GM18498 (cell line): ENCODE results near the gene CFDP1.

ENCODE experiments used
- ATAC-seq: cut with Tn5 transposase; IDR thresholded peaks from one replicate; pipeline ENCODE4 v1.9.1; 2021; ENCODE audit warnings: mild to moderate bottlenecking, moderate library complexity; ENCODE audit not compliant: unreplicated experiment

The CFDP1 gene

GRCh38 chr16:75256059-75256571, 177.2 kb downstream of the CFDP1 start:
- no peak for ATAC-seq

DNA sequence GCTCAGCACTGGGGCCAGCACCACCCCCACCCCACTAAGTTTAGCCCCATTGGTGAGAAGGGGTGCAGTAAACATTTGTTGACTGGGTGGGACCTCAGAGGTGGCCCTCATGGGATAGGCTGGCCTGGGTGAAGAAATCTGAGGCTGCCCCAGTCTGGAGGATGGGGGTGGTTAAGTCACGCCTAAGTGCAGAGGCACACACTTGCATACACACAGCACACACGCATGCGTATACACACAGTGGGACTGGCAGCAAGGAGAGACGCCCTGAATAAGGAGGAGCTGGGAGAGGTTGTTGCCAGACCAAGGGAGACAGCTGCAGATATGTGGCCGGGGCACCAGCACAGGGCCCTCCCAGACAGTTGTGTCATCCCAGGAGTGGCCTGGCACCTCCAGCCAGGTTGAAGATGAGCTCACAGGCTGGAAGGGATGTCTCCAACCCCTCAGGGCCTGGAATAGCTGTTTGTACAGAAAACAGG, 178.9 kb downstream of the CFDP1 start:
- ATAC-seq, result no peak

DNA sequence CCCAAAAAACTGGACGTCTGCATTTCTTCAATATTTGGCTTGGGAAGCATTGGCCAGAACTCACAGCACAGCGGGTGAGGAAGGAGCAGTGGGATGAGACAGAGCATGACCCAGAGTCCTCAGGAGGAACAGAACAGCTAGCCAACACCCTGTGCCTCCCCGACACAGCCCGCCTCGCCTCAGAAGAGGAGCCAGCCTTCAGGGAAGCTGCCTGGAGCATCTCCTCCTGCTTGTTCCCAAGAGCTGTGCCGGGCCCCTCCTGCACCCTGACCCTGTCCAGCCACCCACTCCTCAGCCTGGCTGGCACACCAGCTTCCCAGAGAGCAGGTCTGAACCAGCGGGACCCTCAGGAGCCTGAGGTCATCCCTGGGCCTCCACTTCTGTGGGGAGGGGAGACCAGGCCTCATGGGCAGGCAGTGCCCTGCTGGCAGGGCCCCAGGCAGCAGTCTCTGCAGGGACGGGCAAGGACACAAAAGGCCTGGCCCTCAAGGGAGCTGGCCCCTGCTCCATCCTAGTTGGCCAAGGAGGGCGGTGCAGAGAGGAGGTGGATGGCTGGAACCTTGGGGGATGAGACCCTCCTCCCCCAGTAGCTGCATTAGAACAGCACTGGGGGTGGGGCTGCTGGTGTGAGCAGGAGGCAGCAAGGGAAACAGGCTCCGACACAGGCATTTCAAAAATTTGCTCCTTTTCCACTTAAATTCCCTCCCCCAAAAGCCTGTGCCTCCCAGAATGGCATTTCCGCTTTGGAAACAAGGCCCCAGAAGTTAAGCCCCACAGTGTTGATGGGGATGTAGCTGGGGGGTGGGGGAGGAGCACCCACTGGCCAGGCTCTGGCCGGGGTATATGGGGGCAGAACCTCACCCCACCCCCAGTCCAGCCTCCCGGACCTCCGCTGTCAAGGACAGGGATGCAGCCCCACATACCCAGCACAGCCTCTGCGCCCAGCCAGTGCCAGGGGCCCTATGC, 180.1 kb downstream of the CFDP1 start:
- ATAC-seq, result no peak

DNA sequence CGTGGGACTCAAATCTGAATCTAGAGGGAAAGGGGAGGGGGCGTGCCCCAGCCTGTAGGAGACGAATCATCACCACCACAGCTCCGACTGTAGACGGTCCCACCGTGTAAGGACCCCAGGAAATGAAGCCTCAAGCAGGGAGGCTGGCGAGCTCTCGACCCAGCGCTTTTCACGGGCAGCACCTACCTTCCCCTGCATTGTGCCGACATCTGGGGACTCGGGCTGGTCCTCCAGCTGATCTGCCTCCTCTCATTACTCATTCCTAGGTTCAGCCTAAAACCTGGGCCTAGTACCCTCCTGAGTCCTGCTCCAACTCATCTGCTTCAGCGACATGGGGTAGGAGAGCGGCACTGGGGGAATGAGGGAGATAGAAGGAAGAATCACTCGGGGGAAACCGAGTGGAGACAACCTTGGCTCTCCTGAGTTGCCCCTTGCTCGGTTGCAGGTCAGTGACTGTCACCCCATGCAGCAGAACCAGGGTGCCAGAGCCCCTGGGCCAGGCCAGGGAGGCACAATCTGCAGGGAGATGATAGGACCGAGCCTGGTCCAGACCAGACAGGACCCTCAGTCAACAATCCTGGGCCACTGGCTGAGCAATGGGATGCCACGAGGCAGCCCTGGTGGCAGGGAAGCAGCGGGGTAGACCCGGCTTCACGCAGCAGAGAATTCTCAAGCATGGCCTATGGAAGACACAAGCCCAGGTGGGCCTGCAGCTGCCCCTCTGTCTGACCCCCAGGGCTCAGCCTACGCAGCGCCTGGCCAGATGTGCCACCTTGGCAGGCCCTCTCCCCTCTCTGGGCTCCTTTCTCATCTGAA, 181.0 kb downstream of the CFDP1 start:
- no peak for ATAC-seq

DNA sequence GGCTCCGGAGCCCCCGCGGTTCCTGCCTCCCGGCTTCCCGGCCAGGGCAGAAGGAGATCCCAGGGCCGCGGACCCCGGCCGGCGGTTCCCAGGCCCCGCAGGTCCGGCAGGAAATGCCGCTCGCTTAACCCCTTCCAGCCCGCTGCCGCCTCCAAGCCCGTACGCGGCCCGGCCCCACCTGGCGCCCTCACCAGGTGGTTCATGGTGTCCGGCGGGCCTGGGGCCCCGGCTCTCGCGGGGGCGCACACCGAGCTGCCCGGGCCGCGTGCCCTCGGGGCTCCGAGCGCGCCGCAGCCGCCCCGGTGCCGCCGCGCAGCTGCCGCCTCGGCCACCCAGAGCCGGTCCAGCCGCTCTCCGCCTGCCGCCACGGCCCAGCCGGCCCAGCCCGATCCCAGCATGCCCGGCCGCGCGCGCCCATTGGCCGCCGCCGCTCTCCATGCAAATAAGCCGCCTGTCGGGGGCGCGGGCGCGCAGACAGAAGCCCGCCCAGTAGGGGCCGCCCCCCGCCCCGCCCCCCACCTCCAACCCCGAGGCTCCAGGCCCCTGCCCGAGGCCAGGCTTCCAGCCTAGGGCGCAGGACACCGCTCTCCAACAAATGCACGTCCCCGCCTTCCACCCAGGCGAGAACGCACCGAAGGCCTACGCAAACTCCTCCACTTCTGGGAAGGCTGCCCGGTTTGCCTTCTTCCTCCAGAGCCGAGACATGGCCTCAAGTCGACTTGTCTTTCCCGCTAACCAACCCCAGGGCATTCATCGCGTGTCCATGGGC, 181.8 kb downstream of the CFDP1 start, which contains the start of gene BCAR1:
Gene BCAR1, minus strand, starts transcription at position 345 of the 769 bp plus-strand sequence. Its CDS starts 142 bp downstream, at position 203.
- ATAC-seq, result peak; percentile 80

GRCh38 chr16:75250809-75251279, 182.5 kb downstream of the CFDP1 start:
- ATAC-seq, result peak; percentile 43

DNA sequence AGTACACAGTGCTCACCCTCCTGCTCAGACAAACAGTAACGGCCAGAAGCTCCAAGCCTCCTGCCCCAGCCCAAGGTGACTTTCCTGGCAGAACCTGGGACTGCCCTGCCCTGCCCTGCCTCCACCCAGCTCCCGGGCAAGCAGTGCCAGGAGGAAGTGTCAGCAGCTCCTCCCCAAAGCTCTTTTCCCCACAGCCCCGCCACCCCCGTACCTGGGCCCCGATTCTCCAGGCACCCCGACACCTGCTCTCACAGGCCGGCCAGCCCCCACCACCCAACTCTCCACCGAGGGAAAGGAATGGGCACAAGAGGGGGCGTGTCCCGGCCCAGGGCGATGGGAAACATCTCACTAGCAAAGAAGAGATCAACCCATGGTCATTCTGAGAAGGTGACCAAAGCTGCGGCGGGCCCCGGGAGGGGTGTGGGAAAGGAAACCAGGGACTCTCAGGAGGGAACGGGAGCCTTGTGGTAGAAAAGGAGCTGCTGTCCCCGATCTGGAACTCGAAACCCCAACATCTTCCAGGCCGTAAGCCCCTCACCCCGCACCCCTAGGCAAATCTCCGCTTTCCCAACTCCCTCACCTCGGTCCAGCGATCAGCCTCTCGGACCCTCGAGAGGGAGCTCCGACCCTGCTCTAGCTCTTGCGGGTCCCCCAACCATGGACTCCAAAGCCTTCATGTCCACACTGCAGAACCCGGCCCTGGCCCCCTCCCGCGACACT, 183.1 kb downstream of the CFDP1 start:
- ATAC-seq, result no peak

DNA sequence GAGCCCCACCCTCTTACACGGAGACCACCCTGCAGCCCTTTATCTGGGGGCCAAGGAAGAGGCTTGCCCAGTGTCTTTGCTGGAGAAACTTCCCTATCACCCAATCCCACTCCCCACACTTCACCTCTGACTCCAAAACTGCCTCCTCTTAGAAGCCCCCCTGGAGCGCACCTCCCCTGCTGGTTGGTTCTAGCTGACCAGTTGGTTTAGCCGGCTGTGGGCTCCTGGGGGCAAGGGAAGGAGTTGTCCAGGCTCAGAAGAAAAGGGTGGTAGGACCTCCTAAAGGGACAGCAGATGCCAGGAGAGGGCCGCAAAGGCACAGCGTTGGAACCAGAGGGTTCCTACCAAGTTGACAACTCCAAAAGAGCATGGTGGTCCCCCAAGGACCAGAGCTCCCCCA, 183.9 kb downstream of the CFDP1 start:
- no peak for ATAC-seq

GRCh38 chr16:75248536-75249380, 184.5 kb downstream of the CFDP1 start:
- no peak for ATAC-seq

DNA sequence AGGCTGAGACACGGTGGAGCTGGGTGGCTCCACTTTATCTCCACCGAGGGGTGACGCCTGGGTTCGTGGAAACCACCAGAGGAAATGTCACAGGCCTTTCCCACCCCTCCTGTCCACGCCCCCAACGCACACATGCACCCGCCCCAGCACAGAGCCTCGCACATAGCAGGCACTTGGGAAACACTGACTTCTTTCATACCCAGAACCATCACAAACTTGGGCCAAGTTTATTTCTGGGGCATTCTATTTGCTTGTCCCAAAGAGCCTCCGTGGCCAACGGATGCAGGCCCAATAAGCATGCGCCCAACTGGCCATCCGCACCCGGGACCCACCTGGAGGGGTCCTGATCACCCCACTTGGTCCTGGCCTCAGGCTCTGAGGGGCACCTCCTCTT, 185.2 kb downstream of the CFDP1 start:
- ATAC-seq, result no peak

DNA sequence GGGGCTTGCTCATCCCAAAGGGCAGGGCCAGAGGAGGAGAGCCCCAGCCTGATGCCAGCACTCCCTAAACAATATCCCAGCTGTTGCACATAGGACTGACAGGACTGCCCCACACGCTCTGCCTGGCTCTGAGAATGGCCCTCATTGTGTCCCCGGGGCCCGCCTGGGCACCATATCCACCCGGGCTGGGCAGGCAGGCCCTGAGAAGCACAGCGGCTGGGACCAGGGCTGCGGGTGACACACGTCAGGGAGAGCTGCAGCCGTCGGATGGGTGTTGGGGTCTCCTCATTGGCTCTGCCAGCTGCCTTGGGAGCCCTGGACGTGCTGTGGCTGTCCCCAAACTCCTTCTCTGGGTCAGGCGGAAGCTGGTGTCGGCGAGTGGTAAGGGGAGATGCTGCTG, 186.1 kb downstream of the CFDP1 start:
- ATAC-seq, result no peak

DNA sequence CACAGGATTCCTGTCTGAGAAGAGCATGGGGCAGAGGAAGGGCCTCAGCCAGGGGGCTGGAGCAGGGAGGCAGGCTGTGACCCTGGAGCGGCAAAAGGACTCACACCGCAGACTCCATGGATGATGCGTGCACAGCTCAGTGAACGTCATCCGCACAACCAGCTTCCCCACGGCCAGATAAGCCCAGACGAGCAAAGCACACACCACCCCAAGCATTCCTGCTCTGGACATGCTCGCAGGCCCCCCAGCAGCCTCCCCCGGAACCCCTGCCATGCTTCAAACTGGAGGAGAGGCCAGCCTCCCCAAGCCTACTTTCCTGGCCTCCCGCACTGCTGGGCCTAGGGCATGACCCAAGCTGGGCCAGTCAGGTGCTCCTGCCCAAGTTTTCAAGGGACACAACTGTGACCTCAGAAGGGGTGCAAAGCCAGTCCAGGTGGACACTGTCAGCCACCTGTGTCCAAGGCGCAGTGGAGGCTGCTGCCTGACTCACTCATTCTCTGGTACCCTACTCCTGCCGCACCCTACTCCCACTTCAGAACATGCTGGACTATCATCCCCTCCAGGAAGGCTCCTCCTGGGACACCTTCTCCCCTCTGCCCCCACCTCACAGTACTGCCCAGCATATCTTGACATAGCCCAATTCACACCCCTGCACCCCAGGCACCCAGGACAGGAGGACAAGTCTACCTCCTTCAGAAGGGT, 186.6 kb downstream of the CFDP1 start:
- no peak for ATAC-seq

DNA sequence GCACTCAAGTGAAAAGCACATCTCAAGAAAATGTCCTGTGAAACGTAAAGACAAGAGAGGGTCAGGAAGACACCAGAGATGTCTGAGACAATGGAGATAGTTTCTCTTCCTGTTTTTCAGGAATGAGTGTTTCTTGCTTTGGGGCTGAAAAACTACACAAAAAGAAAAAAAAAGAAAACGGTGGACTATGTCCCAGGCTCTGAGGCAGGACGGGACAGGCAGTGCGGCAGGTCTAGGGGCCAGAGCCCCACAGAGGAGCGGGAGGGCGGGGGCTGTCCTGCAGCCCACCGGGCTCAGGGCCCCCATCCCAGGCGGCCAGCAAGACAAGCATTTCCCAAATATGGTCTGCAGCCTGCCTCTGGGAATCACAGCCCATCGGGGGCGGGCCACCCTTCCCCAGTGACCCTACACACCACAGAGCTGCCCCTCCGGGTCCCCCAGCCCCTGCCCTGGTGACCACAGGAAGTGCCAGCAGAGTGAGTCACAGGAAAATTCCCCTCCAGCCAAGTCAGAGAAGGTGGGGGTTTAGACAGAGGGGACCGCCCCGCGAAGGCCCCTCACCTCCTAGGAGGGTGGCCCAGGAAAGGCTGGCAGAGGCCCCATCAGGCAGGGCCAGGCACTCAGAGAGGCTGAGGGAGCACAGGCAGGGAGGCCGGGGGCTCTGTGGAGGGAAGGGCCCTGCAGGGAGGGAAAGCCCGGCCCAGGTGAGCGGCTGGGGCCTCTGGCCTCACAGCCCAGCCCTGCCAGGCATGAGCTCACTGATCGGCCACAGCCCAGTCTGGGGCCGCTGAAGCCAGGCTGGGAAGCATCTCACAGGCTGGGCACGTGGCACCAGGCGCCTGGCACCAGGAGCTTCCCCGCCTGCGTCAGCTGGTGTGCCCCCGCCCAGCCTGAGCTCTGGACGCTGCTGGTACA, 188.2 kb downstream of the CFDP1 start:
- ATAC-seq, result no peak

- ATAC-seq, result no peak
These were observed 189.0 kb downstream of the CFDP1 start for GRCh38 chr16:75244225-75244809.
